GM23338 (cell line): ENCODE data around the gene PAPPA2. TPM values are rescaled to one million over a fixed set of nuclear protein-coding genes. Genes with fewer than 3 reads are reported as not detected.

Experiments used
- ATAC-seq: fragments of 200-7000 bp; cut with Tn5 transposase; 3 replicates; pipeline ENCODE4 v1.9.1; 2020
- DNase-seq: peaks from one replicate; pipeline ENCODE4 v3.0.0-alpha.2; 2015; ENCODE audit warnings: low spot score
- H2AFZ ChIP-seq: fragments of 200-600 bp; sonication (generic); 2 replicates; pipeline ENCODE4 v1.8.0; 2016; ENCODE audit warnings: antibody characterized with exemption, mild to moderate bottlenecking, moderate library complexity
- H3F3A ChIP-seq: fragments of 200-600 bp; sonication (generic); replicated peaks from 2 replicates; pipeline ENCODE4 v1.8.0; 2017; ENCODE audit warnings: antibody characterized with exemption, mixed run types, low read depth
- H3K27ac ChIP-seq: fragments of 200-600 bp; sonication (generic); 2 replicates; pipeline ENCODE4 v1.6.1; 2016; ENCODE audit warnings: low read depth
- H3K27me3 ChIP-seq: fragments of 200-600 bp; sonication (generic); 2 replicates; pipeline ENCODE4 v1.8.0; 2016; ENCODE audit warnings: mild to moderate bottlenecking, mixed run types, moderate library complexity; ENCODE audit not compliant: insufficient read depth
- H3K36me3 ChIP-seq: fragments of 200-600 bp; sonication (generic); 2 replicates; pipeline ENCODE4 v1.8.0; 2016; ENCODE audit warnings: mild to moderate bottlenecking; ENCODE audit not compliant: insufficient read depth
- H3K4me1 ChIP-seq: fragments of 200-600 bp; sonication (generic); 2 replicates; pipeline ENCODE4 v1.8.0; 2016; ENCODE audit warnings: mild to moderate bottlenecking, moderate library complexity; ENCODE audit not compliant: insufficient read depth
- H3K4me2 ChIP-seq: fragments of 200-600 bp; sonication (generic); 2 replicates; pipeline ENCODE4 v1.7.1; 2017; ENCODE audit warnings: mixed run types
- H3K4me3 ChIP-seq: fragments of 200-600 bp; sonication (generic); 2 replicates; pipeline ENCODE4 v1.6.1; 2016; ENCODE audit warnings: mixed run types
- H3K79me2 ChIP-seq: fragments of 200-600 bp; sonication (generic); replicated peaks from 2 replicates; pipeline ENCODE4 v1.8.0; 2017; ENCODE audit warnings: mild to moderate bottlenecking; ENCODE audit not compliant: insufficient read depth
- H3K9me2 ChIP-seq: fragments of 200-600 bp; sonication (generic); 2 replicates; pipeline ENCODE4 v1.8.0; 2017; ENCODE audit not compliant: insufficient read depth
- H4K20me1 ChIP-seq: fragments of 200-600 bp; sonication (generic); replicated peaks from 2 replicates; pipeline ENCODE4 v1.8.0; 2017; ENCODE audit warnings: mild to moderate bottlenecking; ENCODE audit not compliant: insufficient read depth
- H3K27ac Mint-ChIP-seq: 2 replicates; pipeline ENCODE4 v1.8.0; 2020; ENCODE audit warnings: inconsistent platforms, mild to moderate bottlenecking, moderate library complexity, mixed read lengths
- H3K27me3 Mint-ChIP-seq: 3 replicates; pipeline ENCODE4 v1.8.0; 2022; ENCODE audit warnings: low read depth, mild to moderate bottlenecking, moderate library complexity, mixed read lengths, inconsistent platforms; ENCODE audit not compliant: insufficient read depth, poor library complexity
- H3K36me3 Mint-ChIP-seq: 3 replicates; pipeline ENCODE4 v1.8.0; 2021; ENCODE audit warnings: low read depth, mild to moderate bottlenecking, inconsistent platforms, moderate library complexity, mixed read lengths
- H3K4me1 Mint-ChIP-seq: 3 replicates; pipeline ENCODE4 v1.8.0; 2020; ENCODE audit warnings: mild to moderate bottlenecking, inconsistent platforms, mixed read lengths
- H3K4me3 Mint-ChIP-seq: 3 replicates; pipeline ENCODE4 v1.8.0; 2021; ENCODE audit warnings: moderate library complexity, mild to moderate bottlenecking, inconsistent platforms, mixed read lengths
- H3K9me3 Mint-ChIP-seq: 3 replicates; pipeline ENCODE4 v1.8.0; 2020; ENCODE audit warnings: moderate library complexity, mild to moderate bottlenecking, inconsistent platforms, mixed read lengths
- CREB1 ChIP-seq: fragments of 250-450 bp; sonication (Bioruptor Pico); IDR thresholded peaks from 2 replicates; pipeline ENCODE4 v1.5.0; 2020; ENCODE audit warnings: low read depth, mild to moderate bottlenecking, moderate library complexity
- CTCF ChIP-seq, 2 experiments: fragments of 200-600 bp in 1 of 2; sonication (generic) in 1 of 2; conservative IDR thresholded peaks; 2 replicates each; pipeline versions ENCODE4 v1.5.1 to v1.6.1; 2016 to 2017; ENCODE audit warnings: antibody characterized with exemption in 2 of 2, low read depth in 2 of 2, mild to moderate bottlenecking in 2 of 2, moderate library complexity in 1 of 2
- EZH2 ChIP-seq: fragments of 200-600 bp; sonication (generic); IDR thresholded peaks from one replicate; pipeline ENCODE4 v1.8.0; 2017; ENCODE audit warnings: antibody characterized with exemption, mild to moderate bottlenecking, low read depth; ENCODE audit not compliant: unreplicated experiment
- EZH2phosphoT487 ChIP-seq: fragments of 200-600 bp; sonication (generic); IDR thresholded peaks from one replicate; pipeline ENCODE4 v1.8.1; 2018; ENCODE audit warnings: antibody characterized with exemption; ENCODE audit not compliant: unreplicated experiment
- JUNB ChIP-seq: IDR thresholded peaks from one replicate; pipeline ENCODE4 v1.6.1; 2016; ENCODE audit warnings: antibody characterized with exemption; ENCODE audit not compliant: unreplicated experiment
- NANOG ChIP-seq: IDR thresholded peaks from 2 replicates; pipeline ENCODE4 v1.6.1; 2016; ENCODE audit warnings: antibody characterized with exemption, borderline replicate concordance
- POLR2AphosphoS5 ChIP-seq: IDR thresholded peaks from 2 replicates; pipeline ENCODE4 v1.6.1; 2016; ENCODE audit warnings: antibody characterized with exemption, low read depth
- STAT1 ChIP-seq: IDR thresholded peaks from one replicate; pipeline ENCODE4 v1.6.1; 2016; ENCODE audit warnings: antibody characterized with exemption; ENCODE audit not compliant: unreplicated experiment
- ZNF114 ChIP-seq: fragments of 250-450 bp; sonication (Bioruptor Pico); IDR thresholded peaks from 2 replicates; pipeline ENCODE4 v1.5.0; 2020; ENCODE audit warnings: mild to moderate bottlenecking, moderate library complexity
- ZNF331 ChIP-seq: fragments of 250-450 bp; sonication (Bioruptor Pico); IDR thresholded peaks from 2 replicates; pipeline ENCODE4 v1.5.0; 2020; ENCODE audit warnings: low read depth, mild to moderate bottlenecking, moderate library complexity
- polyA plus RNA-seq: library from polyadenylated mRNA; unstranded; fragments of >200 nt; fragmentation: Nextera tagmentation; extraction: Ambion mirVana; gene quantifications from 2 replicates; pipeline ENCODE4 v1.2.1, GENCODE V29; 2016
- total RNA-seq: library from RNA; depleted of rRNA; stranded (reverse); fragments of >200 nt; shearing (Covaris generic); gene quantifications from 2 replicates; pipeline ENCODE4 v1.2.3, GENCODE V29; 2014
- TF ChIP-seq, protein P1 (sequence below): IDR thresholded peaks from one replicate; pipeline ENCODE4 v1.6.1; 2018; ENCODE audit warnings: antibody characterized with exemption; ENCODE audit not compliant: unreplicated experiment
- TF ChIP-seq, protein P2 (sequence below): fragments of 250-450 bp; sonication (Bioruptor Pico); IDR thresholded peaks from 2 replicates; pipeline ENCODE4 v1.5.0; 2020; ENCODE audit warnings: mild to moderate bottlenecking, moderate library complexity
- TF ChIP-seq, protein P3 (sequence below): IDR thresholded peaks from 2 replicates; pipeline ENCODE4 v1.6.1; 2016; ENCODE audit warnings: antibody characterized with exemption

The PAPPA2 gene
- total and polyA plus RNA-seq, 2 experiments from 2014 or later, result 1.4 to 1.7 TPM

GRCh38 chr1:176752505-176752904 lies 289.5 kb downstream of the PAPPA2 start:
- no peak overlapping the region for H3K4me3 Mint-ChIP-seq
- Histone ChIP-seq H2AFZ (no peak overlapping the region), H3K4me1 (no peaks in the 10 kb centered on the region), H3K9me2 (peaks cover 1% of the 10 kb centered on the region; the same call in 1 of the 2 replicates), H3K79me2 (no peaks in the 10 kb centered on the region), H3K4me2 (no peak overlapping the region), H3K27ac (no peak overlapping the region), H3K36me3 (no peaks in the 10 kb centered on the region), H3K27me3 (no peaks in the 10 kb centered on the region), H3F3A (no peaks in the 10 kb centered on the region), H4K20me1 (no peaks in the 10 kb centered on the region), H3K4me3 (no peak overlapping the region)
- no peak for ATAC-seq
- no peak for TF ChIP-seq EZH2
- TF ChIP-seq ZNF331, result no peak
- TF ChIP-seq POLR2AphosphoS5, result no peak
- TF ChIP-seq, protein P1, sequence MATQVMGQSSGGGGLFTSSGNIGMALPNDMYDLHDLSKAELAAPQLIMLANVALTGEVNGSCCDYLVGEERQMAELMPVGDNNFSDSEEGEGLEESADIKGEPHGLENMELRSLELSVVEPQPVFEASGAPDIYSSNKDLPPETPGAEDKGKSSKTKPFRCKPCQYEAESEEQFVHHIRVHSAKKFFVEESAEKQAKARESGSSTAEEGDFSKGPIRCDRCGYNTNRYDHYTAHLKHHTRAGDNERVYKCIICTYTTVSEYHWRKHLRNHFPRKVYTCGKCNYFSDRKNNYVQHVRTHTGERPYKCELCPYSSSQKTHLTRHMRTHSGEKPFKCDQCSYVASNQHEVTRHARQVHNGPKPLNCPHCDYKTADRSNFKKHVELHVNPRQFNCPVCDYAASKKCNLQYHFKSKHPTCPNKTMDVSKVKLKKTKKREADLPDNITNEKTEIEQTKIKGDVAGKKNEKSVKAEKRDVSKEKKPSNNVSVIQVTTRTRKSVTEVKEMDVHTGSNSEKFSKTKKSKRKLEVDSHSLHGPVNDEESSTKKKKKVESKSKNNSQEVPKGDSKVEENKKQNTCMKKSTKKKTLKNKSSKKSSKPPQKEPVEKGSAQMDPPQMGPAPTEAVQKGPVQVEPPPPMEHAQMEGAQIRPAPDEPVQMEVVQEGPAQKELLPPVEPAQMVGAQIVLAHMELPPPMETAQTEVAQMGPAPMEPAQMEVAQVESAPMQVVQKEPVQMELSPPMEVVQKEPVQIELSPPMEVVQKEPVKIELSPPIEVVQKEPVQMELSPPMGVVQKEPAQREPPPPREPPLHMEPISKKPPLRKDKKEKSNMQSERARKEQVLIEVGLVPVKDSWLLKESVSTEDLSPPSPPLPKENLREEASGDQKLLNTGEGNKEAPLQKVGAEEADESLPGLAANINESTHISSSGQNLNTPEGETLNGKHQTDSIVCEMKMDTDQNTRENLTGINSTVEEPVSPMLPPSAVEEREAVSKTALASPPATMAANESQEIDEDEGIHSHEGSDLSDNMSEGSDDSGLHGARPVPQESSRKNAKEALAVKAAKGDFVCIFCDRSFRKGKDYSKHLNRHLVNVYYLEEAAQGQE, result no peak
- TF ChIP-seq, protein P2, sequence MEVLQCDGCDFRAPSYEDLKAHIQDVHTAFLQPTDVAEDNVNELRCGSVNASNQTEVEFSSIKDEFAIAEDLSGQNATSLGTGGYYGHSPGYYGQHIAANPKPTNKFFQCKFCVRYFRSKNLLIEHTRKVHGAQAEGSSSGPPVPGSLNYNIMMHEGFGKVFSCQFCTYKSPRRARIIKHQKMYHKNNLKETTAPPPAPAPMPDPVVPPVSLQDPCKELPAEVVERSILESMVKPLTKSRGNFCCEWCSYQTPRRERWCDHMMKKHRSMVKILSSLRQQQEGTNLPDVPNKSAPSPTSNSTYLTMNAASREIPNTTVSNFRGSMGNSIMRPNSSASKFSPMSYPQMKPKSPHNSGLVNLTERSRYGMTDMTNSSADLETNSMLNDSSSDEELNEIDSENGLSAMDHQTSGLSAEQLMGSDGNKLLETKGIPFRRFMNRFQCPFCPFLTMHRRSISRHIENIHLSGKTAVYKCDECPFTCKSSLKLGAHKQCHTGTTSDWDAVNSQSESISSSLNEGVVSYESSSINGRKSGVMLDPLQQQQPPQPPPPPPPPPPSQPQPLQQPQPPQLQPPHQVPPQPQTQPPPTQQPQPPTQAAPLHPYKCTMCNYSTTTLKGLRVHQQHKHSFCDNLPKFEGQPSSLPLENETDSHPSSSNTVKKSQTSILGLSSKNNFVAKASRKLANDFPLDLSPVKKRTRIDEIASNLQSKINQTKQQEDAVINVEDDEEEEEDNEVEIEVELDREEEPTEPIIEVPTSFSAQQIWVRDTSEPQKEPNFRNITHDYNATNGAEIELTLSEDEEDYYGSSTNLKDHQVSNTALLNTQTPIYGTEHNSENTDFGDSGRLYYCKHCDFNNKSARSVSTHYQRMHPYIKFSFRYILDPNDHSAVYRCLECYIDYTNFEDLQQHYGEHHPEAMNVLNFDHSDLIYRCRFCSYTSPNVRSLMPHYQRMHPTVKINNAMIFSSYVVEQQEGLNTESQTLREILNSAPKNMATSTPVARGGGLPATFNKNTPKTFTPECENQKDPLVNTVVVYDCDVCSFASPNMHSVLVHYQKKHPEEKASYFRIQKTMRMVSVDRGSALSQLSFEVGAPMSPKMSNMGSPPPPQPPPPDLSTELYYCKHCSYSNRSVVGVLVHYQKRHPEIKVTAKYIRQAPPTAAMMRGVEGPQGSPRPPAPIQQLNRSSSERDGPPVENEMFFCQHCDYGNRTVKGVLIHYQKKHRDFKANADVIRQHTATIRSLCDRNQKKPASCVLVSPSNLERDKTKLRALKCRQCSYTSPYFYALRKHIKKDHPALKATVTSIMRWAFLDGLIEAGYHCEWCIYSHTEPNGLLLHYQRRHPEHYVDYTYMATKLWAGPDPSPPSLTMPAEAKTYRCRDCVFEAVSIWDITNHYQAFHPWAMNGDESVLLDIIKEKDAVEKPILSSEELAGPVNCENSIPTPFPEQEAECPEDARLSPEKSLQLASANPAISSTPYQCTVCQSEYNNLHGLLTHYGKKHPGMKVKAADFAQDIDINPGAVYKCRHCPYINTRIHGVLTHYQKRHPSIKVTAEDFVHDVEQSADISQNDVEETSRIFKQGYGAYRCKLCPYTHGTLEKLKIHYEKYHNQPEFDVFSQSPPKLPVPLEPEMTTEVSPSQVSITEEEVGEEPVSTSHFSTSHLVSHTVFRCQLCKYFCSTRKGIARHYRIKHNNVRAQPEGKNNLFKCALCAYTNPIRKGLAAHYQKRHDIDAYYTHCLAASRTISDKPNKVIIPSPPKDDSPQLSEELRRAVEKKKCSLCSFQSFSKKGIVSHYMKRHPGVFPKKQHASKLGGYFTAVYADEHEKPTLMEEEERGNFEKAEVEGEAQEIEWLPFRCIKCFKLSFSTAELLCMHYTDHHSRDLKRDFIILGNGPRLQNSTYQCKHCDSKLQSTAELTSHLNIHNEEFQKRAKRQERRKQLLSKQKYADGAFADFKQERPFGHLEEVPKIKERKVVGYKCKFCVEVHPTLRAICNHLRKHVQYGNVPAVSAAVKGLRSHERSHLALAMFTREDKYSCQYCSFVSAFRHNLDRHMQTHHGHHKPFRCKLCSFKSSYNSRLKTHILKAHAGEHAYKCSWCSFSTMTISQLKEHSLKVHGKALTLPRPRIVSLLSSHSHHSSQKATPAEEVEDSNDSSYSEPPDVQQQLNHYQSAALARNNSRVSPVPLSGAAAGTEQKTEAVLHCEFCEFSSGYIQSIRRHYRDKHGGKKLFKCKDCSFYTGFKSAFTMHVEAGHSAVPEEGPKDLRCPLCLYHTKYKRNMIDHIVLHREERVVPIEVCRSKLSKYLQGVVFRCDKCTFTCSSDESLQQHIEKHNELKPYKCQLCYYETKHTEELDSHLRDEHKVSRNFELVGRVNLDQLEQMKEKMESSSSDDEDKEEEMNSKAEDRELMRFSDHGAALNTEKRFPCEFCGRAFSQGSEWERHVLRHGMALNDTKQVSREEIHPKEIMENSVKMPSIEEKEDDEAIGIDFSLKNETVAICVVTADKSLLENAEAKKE (CRISPR knock-in tag), result no peak
- TF ChIP-seq CREB1 (CRISPR knock-in tag), result no peak
- TF ChIP-seq STAT1, result no peak
- no peak for TF ChIP-seq CTCF (conservative IDR thresholded peaks at IDR 0.05; ENCODE audit: low read depth in 2 of 2)
- TF ChIP-seq, protein P3, sequence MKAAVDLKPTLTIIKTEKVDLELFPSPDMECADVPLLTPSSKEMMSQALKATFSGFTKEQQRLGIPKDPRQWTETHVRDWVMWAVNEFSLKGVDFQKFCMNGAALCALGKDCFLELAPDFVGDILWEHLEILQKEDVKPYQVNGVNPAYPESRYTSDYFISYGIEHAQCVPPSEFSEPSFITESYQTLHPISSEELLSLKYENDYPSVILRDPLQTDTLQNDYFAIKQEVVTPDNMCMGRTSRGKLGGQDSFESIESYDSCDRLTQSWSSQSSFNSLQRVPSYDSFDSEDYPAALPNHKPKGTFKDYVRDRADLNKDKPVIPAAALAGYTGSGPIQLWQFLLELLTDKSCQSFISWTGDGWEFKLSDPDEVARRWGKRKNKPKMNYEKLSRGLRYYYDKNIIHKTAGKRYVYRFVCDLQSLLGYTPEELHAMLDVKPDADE, result no peak
- TF ChIP-seq JUNB, result no peak
- no peak for TF ChIP-seq NANOG
- no peak for TF ChIP-seq EZH2phosphoT487
- TF ChIP-seq ZNF114 (CRISPR knock-in tag), result no peak
- H3K36me3 Mint-ChIP-seq, result no peaks in the 10 kb centered on the region
- DNase-seq, result no peak
- H3K4me1 Mint-ChIP-seq, result peaks cover 4% of the 10 kb centered on the region; the same call in 1 of the 3 replicates
- no peaks in the 10 kb centered on the region for H3K9me3 Mint-ChIP-seq
- no peak overlapping the region for H3K27ac Mint-ChIP-seq
- H3K27me3 Mint-ChIP-seq, result no peaks in the 10 kb centered on the region
